ENCODE measurements around the gene AKT2.

GRCh38 chr19:40255619-40256166 is 29.5 kb downstream of the AKT2 start:
- TF ChIP-seq EGR1 (IDR thresholded peaks at IDR 0.05; ENCODE audit: low read depth) (no peak), CTCF (IDR thresholded peaks at IDR 0.05 in 2 of 3, conservative IDR thresholded peaks at IDR 0.05 in 1 of 3; ENCODE audit: borderline replicate concordance in 1 of 3, insufficient read depth in 1 of 3, low read depth in 2 of 3, low read length in 2 of 3) (no peak), CEBPB (IDR thresholded peaks at IDR 0.05; ENCODE audit: low read depth) (no peak), EZH2phosphoT487 (IDR thresholded peaks at IDR 0.05; ENCODE audit: borderline replicate concordance) (no peak), SRF (IDR thresholded peaks at IDR 0.05; ENCODE audit: low read depth) (no peak), EZH2 (IDR thresholded peaks at IDR 0.05) (no peak), REST (IDR thresholded peaks at IDR 0.05; ENCODE audit: low read depth) (no peak)
